ENCODE data around the gene SLC24A3.

DNA sequence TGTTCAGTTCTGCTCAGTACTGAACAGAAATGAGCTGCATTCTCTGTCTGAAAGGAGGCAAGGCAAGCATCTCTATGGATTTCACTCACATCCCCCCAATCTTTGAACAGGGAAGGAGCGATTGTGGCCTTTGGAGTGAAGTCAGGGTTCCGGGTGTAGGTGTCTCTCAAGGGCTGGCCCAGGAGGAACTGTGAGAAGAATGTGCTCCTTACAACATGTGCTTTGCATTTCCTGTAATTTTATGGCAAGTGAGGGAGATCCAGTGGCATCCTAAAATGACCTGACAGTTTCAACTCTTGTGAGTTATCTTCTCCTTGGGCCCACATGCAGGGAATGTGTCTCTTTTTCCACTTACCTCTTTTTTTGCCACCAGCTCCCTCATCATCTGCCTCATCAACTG, 482.6 kb downstream of the SLC24A3 start:
- TF ChIP-seq, protein P1, sequence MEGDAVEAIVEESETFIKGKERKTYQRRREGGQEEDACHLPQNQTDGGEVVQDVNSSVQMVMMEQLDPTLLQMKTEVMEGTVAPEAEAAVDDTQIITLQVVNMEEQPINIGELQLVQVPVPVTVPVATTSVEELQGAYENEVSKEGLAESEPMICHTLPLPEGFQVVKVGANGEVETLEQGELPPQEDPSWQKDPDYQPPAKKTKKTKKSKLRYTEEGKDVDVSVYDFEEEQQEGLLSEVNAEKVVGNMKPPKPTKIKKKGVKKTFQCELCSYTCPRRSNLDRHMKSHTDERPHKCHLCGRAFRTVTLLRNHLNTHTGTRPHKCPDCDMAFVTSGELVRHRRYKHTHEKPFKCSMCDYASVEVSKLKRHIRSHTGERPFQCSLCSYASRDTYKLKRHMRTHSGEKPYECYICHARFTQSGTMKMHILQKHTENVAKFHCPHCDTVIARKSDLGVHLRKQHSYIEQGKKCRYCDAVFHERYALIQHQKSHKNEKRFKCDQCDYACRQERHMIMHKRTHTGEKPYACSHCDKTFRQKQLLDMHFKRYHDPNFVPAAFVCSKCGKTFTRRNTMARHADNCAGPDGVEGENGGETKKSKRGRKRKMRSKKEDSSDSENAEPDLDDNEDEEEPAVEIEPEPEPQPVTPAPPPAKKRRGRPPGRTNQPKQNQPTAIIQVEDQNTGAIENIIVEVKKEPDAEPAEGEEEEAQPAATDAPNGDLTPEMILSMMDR (IDR thresholded peaks at IDR 0.05; ENCODE audit: poor library complexity), result no peak
- no peak for TF ChIP-seq EZH2phosphoT487 (IDR thresholded peaks at IDR 0.05; ENCODE audit: low read depth, severe bottlenecking, unreplicated experiment)
